ENCODE results near the gene ZBP1. TPM values are rescaled to one million over a fixed set of nuclear protein-coding genes. Genes with fewer than 3 reads are reported as not detected.
A peak's percentile ranks its signal among the peaks of the same experiment; 100 is the strongest.

The ZBP1 gene
- total and polyA plus RNA-seq, 7 donors: 0.36 to 17.2 (median 1.2) TPM; not detected in 2

DNA sequence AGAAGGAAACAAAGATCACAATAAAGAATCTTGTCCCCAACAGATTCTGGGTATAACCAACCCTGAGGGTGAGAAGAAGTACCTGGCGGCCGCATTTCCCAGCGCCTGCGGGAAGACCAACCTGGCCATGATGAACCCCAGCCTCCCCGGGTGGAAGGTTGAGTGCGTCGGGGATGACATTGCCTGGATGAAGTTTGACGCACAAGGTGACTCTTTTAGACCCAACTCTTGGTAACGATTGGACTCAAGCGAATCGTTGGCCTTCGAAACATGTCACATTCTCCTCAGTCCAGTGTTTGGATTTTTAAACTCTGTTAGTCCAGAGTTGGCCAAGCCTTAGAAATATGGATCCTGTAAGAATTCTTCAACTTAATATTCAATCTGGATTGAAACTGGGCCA is 56.7 kb downstream of the ZBP1 start:
- TF ChIP-seq POLR2A (IDR thresholded peaks at IDR 0.05): no peak
- TF ChIP-seq EP300 (IDR thresholded peaks at IDR 0.05): no peak
- TF ChIP-seq POLR2AphosphoS5 (IDR thresholded peaks at IDR 0.05): no peak
- no peak for TF ChIP-seq CTCF (IDR thresholded peaks at IDR 0.05)
- H3K27me3 ChIP-seq: peaks cover 0 to 4% (median 0%) of the 10 kb centered on the region in 3 donors
- no peak overlapping the region for H3K4me3 ChIP-seq
- DNase-seq: no peak
- intact Hi-C loops (cut with DNase I): no loop called here
- H3K4me1 ChIP-seq: no peaks in the 10 kb centered on the region
- 96 to 98% methylated on average over 12 of the region's 12 CpGs for WGBS, 2 donors
- H3K27ac ChIP-seq: no peak overlapping the region
- H3K9me3 ChIP-seq: no peaks in the 10 kb centered on the region
- H3K36me3 ChIP-seq: no peaks in the 10 kb centered on the region

DNA sequence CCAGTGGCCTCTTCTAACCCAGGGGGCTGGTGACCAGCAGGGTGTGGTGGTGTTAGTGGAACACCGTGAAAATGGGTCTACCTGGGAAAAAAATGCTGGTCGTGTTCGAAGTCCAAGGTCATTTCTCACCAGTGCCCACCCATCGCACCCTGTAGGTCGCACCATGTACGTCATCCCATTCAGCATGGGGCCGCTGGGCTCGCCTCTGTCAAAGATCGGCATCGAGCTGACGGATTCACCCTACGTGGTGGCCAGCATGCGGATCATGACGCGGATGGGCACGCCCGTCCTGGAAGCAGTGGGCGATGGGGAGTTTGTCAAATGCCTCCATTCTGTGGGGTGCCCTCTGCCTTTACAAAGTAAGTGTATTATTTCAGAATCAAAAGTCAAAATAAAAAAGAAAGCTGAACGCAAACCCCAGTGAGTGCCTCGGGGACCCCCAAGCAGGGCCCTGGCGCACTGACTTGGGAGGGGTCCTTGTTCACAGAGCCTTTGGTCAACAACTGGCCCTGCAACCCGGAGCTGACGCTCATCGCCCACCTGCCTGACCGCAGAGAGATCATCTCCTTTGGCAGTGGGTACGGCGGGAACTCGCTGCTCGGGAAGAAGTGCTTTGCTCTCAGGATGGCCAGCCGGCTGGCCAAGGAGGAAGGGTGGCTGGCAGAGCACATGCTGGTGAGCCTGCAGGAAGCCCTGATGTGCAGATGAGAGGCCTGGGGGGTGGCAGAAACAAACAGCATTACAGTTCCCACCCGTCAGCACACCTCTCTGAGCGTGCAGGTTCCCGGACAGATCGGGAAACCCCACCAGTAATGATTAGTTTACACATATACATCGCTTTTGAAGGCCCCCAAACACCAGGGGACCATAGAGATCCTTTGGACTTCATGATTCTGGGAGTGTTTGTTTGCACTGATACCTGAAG is 57.4 kb downstream of the ZBP1 start:
- no peak overlapping the region for H3K27ac ChIP-seq
- intact Hi-C loops (cut with DNase I): no loop called here
- 93 to 95% methylated on average over 35 of the region's 35 CpGs for WGBS, 2 donors
- no peaks in the 10 kb centered on the region for H3K36me3 ChIP-seq
- TF ChIP-seq POLR2A (IDR thresholded peaks at IDR 0.05): no peak
- TF ChIP-seq POLR2AphosphoS5 (IDR thresholded peaks at IDR 0.05): peak in 1 of 4 donors; percentile 34
- no peak for TF ChIP-seq EP300 (IDR thresholded peaks at IDR 0.05)
- no peak overlapping the region for H3K4me3 ChIP-seq
- H3K27me3 ChIP-seq: no peaks in the 10 kb centered on the region
- no peaks in the 10 kb centered on the region for H3K9me3 ChIP-seq
- H3K4me1 ChIP-seq: no peaks in the 10 kb centered on the region
- DNase-seq: no peak

DNA sequence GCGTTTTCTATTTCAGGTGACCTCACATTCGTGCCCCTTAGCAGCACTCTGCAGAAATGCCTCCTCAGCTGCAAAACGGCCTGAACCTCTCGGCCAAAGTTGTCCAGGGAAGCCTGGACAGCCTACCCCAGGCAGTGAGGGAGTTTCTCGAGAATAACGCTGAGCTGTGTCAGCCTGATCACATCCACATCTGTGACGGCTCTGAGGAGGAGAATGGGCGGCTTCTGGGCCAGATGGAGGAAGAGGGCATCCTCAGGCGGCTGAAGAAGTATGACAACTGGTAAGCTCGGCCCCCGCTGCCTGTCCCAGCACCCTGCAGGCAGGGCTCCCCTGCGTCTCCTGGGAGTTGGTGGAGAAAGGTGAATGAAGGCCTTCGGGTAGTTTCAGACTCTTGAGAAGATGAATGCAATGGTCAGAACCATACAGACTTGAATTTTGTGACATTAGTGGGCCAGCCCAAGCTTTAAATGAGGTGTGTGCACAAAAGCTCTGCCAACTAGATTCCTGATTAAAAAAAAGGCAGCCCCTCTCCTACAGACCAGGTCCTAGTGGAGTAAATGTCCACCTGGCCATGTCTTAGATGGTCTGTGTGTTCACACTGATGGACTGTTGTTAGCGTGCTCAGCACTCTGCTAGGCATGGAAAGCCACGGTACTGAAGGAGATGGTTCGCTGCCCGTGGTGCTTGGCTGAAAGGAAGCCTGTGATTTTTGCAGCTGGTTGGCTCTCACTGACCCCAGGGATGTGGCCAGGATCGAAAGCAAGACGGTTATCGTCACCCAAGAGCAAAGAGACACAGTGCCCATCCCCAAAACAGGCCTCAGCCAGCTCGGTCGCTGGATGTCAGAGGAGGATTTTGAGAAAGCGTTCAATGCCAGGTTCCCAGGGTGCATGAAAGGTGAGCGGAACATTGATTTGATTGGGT is 58.6 kb downstream of the ZBP1 start:
- intact Hi-C loops (cut with DNase I): no loop called here

GRCh38 chr20:57560554-57561355 is 59.5 kb downstream of the ZBP1 start, which contains the start of gene PCK1:
PCK1 (plus strand) TSS chr20:57561110; CDS start chr20:57561412, 302 bp downstream.
- intact Hi-C loops (cut with DNase I): no loop called here
- WGBS, 2 donors: 21 to 70% methylated on average over 14 of the region's 14 CpGs
- DNase-seq: no peak
- H3K4me3 ChIP-seq: no peak within 1 kb of the TSS
- H3K36me3 ChIP-seq: no peaks in the 10 kb centered on the region
- no peaks in the 10 kb centered on the region for H3K9me3 ChIP-seq
- peak in 2 of 4 donors; percentile 10 to 67 for TF ChIP-seq POLR2AphosphoS5 (IDR thresholded peaks at IDR 0.05)
- no peak for TF ChIP-seq EP300 (IDR thresholded peaks at IDR 0.05)
- peak in 1 of 2 donors; percentile 83 for TF ChIP-seq POLR2A (IDR thresholded peaks at IDR 0.05)
- H3K27me3 ChIP-seq: peaks cover 0 to 10% (median 5%) of the 10 kb centered on the region in 3 donors
- no peak within 1 kb of the TSS for H3K27ac ChIP-seq
- H3K4me1 ChIP-seq: no peaks in the 10 kb centered on the region

More for the DNA sequence above, 58.6 kb downstream of the ZBP1 start:
- TF ChIP-seq EP300 (IDR thresholded peaks at IDR 0.05) (no peak), CTCF (IDR thresholded peaks at IDR 0.05) (no peak), POLR2A (IDR thresholded peaks at IDR 0.05) (no peak), POLR2AphosphoS5 (IDR thresholded peaks at IDR 0.05) (no peak)
- Histone ChIP-seq H3K9me3 (no peaks in the 10 kb centered on the region), H3K27ac (no peak overlapping the region), H3K27me3 (peaks cover 0 to 8% (median 5%) of the 10 kb centered on the region in 3 donors), H3K36me3 (no peaks in the 10 kb centered on the region), H3K4me1 (no peaks in the 10 kb centered on the region), H3K4me3 (no peak overlapping the region)
- WGBS, 2 donors: 82 to 87% methylated on average over 24 of the region's 24 CpGs
- DNase-seq: no peak
